Kidney (tissue), 14 donors: ENCODE measurements around the gene NLRP12. TPM values are rescaled to one million over a fixed set of nuclear protein-coding genes. Genes with fewer than 3 reads are reported as not detected.

Experiments
- DNase-seq, 5 donors: peaks; one replicate each; pipeline ENCODE4 v3.0.0-alpha.2; 2013 to 2020
- FAIRE-seq: peaks from 2 replicates; lab custom pipeline; 2012; peaks lifted over from hg19 to GRCh38; lab: Jason Lieb, UNC
- H3K27ac ChIP-seq, 2 donors: one replicate each; pipeline ENCODE4 v1.7.0; 2013; ENCODE audit warnings: low read depth in 2 of 2, low read length in 2 of 2, inconsistent platforms in 1 of 2
- H3K27me3 ChIP-seq: one replicate; pipeline ENCODE4 v1.7.1; 2013; ENCODE audit warnings: low read length, inconsistent platforms; ENCODE audit not compliant: control insufficient read depth, insufficient read depth
- H3K36me3 ChIP-seq, 3 donors: one replicate each; pipeline versions ENCODE4 v1.7.0 to v1.7.1; 2013; ENCODE audit warnings: low read length in 3 of 3, control low read depth in 1 of 3, inconsistent platforms in 1 of 3; ENCODE audit not compliant: insufficient read depth in 3 of 3, control insufficient read depth in 2 of 3
- H3K4me1 ChIP-seq, 3 donors: one replicate each; pipeline versions ENCODE4 v1.7.0 to v1.7.1; 2013; ENCODE audit warnings: low read length in 3 of 3, inconsistent platforms in 1 of 3, low read depth in 1 of 3; ENCODE audit not compliant: control insufficient read depth in 2 of 3, insufficient read depth in 2 of 3
- H3K4me3 ChIP-seq, 3 donors: one replicate each; pipeline versions ENCODE4 v1.7.0 to v1.8.1; 2013; ENCODE audit warnings: low read length in 3 of 3, control low read depth in 1 of 3, inconsistent platforms in 1 of 3
- H3K9ac ChIP-seq, 3 donors: one replicate each; pipeline versions ENCODE4 v1.7.0 to v1.7.1; 2013; ENCODE audit warnings: low read length in 3 of 3, control low read depth in 1 of 3, inconsistent platforms in 1 of 3
- H3K9me3 ChIP-seq, 3 donors: one replicate each; pipeline versions ENCODE4 v1.7.0 to v1.7.1; 2013; ENCODE audit warnings: low read length in 3 of 3, control low read depth in 1 of 3, inconsistent platforms in 1 of 3; ENCODE audit not compliant: control insufficient read depth in 2 of 3, insufficient read depth in 1 of 3
- intact Hi-C: fragments of 100-400 bp; cut with DNase I; formaldehyde crosslinking; loops from one replicate; pipeline ENCODE4 v1.11.1; 2022
- polyA plus RNA-seq: library from polyadenylated mRNA; stranded (reverse); fragments of 350-450 nt; fragmentation: Illumina TruSeq; extraction: RNeasy Lipid Tissue Mini Kit (QIAGEN cat#74804); gene quantifications from one replicate; pipeline ENCODE4 v1.2.3, GENCODE V29; 2014; ENCODE audit warnings: low read depth, low replicate concordance; ENCODE audit not compliant: insufficient read depth
- total RNA-seq: library from RNA; stranded (reverse); fragmentation: NEBNext Ultra II Directional; extraction: Animal tissue kit (Norgen Biotek cat#: 25700); gene quantifications from one replicate; pipeline ENCODE4 v1.2.1, GENCODE V29; 2021
- TF ChIP-seq, protein P1 (sequence below): IDR thresholded peaks from 3 replicates; pipeline ENCODE4 v1.5.1; 2012; ENCODE audit warnings: mild to moderate bottlenecking, moderate library complexity, borderline replicate concordance; ENCODE audit not compliant: insufficient read depth; ENCODE audit errors: extremely low read depth
- donor health status: control.
- donor health status: control.
- donor health status: control.
- donor health status: control.
- donor health status: control.
- donor health status: DM: yes; HTN: yes; CAD: no.
- donor health status: Normal renal cell carcinoma (clear cell type).

Gene NLRP12
- total and polyA plus RNA-seq, 2 donors from 2014 or later, result 1.1 TPM; not detected in 1

DNA sequence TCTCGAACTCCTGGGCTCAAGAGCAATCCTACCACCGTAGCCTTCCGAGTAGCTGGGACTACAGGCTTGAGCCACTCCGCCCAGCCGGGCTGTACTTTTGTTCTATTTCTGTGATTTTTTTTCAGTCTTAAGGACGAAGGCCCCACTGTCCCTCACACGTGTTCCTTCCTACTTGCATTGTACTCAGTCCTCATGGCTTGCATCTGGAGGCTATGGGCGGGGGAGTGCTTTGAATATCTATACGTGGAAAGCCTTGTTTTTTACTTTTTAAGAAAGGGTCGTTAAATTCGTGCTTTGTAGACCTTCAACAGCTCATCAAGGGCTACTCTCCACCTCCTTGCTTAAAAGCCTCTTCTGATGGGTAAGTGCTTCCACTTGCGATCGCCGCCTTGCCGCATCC, 36.8 kb downstream of the NLRP12 start:
- no peaks in the 10 kb centered on the region for H3K4me1 ChIP-seq
- H3K27me3 ChIP-seq, result no peaks in the 10 kb centered on the region
- no peak for FAIRE-seq
- intact Hi-C loops, result no loop called here
- DNase-seq, result no peak
- no peak overlapping the region for H3K27ac ChIP-seq
- H3K36me3 ChIP-seq, result no peaks in the 10 kb centered on the region
- no peak overlapping the region for H3K9ac ChIP-seq
- H3K4me3 ChIP-seq, result no peak overlapping the region
- no peaks in the 10 kb centered on the region for H3K9me3 ChIP-seq
- TF ChIP-seq, protein P1, sequence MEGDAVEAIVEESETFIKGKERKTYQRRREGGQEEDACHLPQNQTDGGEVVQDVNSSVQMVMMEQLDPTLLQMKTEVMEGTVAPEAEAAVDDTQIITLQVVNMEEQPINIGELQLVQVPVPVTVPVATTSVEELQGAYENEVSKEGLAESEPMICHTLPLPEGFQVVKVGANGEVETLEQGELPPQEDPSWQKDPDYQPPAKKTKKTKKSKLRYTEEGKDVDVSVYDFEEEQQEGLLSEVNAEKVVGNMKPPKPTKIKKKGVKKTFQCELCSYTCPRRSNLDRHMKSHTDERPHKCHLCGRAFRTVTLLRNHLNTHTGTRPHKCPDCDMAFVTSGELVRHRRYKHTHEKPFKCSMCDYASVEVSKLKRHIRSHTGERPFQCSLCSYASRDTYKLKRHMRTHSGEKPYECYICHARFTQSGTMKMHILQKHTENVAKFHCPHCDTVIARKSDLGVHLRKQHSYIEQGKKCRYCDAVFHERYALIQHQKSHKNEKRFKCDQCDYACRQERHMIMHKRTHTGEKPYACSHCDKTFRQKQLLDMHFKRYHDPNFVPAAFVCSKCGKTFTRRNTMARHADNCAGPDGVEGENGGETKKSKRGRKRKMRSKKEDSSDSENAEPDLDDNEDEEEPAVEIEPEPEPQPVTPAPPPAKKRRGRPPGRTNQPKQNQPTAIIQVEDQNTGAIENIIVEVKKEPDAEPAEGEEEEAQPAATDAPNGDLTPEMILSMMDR, result no peak

- no peak overlapping the region for H3K27ac ChIP-seq
- no peak for DNase-seq
- no peaks in the 10 kb centered on the region for H3K9me3 ChIP-seq
- H3K27me3 ChIP-seq, result no peaks in the 10 kb centered on the region
- H3K4me1 ChIP-seq, result no peaks in the 10 kb centered on the region
- H3K4me3 ChIP-seq, result no peak overlapping the region
- no peak for FAIRE-seq
- intact Hi-C loops, result no loop called here
- no peaks in the 10 kb centered on the region for H3K36me3 ChIP-seq
- H3K9ac ChIP-seq, result no peak overlapping the region
- TF ChIP-seq, protein P1, result no peak
Measured at GRCh38 chr19:53786744-53787143, 37.4 kb downstream of the NLRP12 start.

DNA sequence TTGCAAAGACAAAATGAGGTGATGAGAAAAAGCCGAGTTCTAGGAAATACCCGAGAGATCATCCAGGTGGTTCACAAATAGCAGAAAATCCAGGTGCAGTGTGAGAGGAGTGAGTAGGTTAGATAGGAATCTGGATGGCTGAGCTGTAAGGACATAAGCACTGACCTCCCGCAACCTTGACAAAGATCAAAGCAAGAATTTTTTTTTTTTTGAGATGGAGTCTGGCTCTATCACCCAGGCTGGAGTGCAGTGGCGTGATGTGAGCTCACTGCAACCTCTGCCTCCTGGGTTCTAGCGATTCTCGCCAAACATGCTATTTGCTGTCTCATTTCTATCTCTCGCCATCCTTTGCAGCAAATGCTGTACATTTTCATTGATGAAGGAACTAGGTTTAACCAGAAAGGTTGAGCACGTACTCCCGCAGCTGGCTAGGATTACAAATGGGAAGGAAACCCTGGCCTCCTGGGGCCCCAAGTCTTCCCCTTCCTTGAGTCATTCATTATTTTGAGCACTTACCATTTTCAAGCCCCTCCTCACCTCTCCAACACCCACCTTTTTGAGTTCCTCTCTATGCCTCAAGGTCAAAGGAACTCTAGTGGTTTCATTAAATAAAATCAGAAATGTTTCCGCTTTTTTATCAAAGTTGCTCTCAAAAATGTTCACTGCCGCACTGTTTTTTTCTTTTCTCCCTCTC, 38.8 kb downstream of the NLRP12 start:
- Histone ChIP-seq H3K4me3 (no peak overlapping the region), H3K4me1 (no peaks in the 10 kb centered on the region), H3K36me3 (no peaks in the 10 kb centered on the region), H3K9ac (no peak overlapping the region), H3K27me3 (no peaks in the 10 kb centered on the region), H3K9me3 (no peaks in the 10 kb centered on the region), H3K27ac (no peak overlapping the region)
- intact Hi-C loops, result no loop called here
- TF ChIP-seq, protein P1, result no peak
- DNase-seq, result no peak
- FAIRE-seq, result no peak
